Raji (cell line): ENCODE measurements around the gene RFESD.

Source experiments
- POLR2A ChIP-seq: IDR thresholded peaks from 2 replicates; pipeline ENCODE4 v1.6.1; 2011; ENCODE audit warnings: low read depth, low read length, control low read depth; ENCODE audit not compliant: insufficient read depth

Gene RFESD

GRCh38 chr5:95670568-95670967, 24.0 kb downstream of the RFESD start:
- no peak for TF ChIP-seq POLR2A

GRCh38 chr5:95671826-95672225, 25.2 kb downstream of the RFESD start:
- TF ChIP-seq POLR2A, result no peak

GRCh38 chr5:95672641-95673040, 26.1 kb downstream of the RFESD start:
- TF ChIP-seq POLR2A, result no peak

GRCh38 chr5:95673081-95673480, 26.5 kb downstream of the RFESD start:
- TF ChIP-seq POLR2A, result no peak

- TF ChIP-seq POLR2A, result no peak
Observed at GRCh38 chr5:95682891-95683290, 36.3 kb downstream of the RFESD start, which contains the start of gene SPATA9. SPATA9 (minus strand) TSS chr5:95682991; CDS start chr5:95682854, 137 bp downstream.

GRCh38 chr5:95684361-95684760, 37.8 kb downstream of the RFESD start:
- TF ChIP-seq POLR2A, result no peak

GRCh38 chr5:95686651-95687050, 40.1 kb downstream of the RFESD start:
- no peak for TF ChIP-seq POLR2A

GRCh38 chr5:95689680-95690079, 43.1 kb downstream of the RFESD start:
- TF ChIP-seq POLR2A, result no peak

GRCh38 chr5:95690333-95690732, 43.8 kb downstream of the RFESD start:
- TF ChIP-seq POLR2A, result no peak

GRCh38 chr5:95697781-95698681, 51.5 kb downstream of the RFESD start:
- TF ChIP-seq POLR2A, result no peak

GRCh38 chr5:95699337-95699736, 52.8 kb downstream of the RFESD start:
- no peak for TF ChIP-seq POLR2A

- TF ChIP-seq POLR2A, result no peak
Observed at GRCh38 chr5:95701074-95701473, 54.5 kb downstream of the RFESD start.

GRCh38 chr5:95704150-95704549, 57.6 kb downstream of the RFESD start:
- TF ChIP-seq POLR2A, result no peak

GRCh38 chr5:95707055-95707454, 60.5 kb downstream of the RFESD start:
- TF ChIP-seq POLR2A, result no peak
